Adrenal gland (tissue), 12 donors: Measurements from ENCODE around the gene COL18A1. TPM values are rescaled to one million over a fixed set of nuclear protein-coding genes. Genes with fewer than 3 reads are reported as not detected.
A peak's percentile ranks its signal among the peaks of the same experiment; 100 is the strongest.

Experiments
- DNase-seq, 7 donors: peaks; one replicate each; pipeline ENCODE4 v3.0.0-alpha.2; 2019 to 2020
- H3K27ac ChIP-seq, 5 donors: fragments of 200-600 bp; sonication (generic) in 4 of 5; 1 replicate in 3 of 5; 2 replicates in 2 of 5; pipeline versions ENCODE4 v1.5.1 to v1.8.0; 2016 to 2020; ENCODE audit warnings: mild to moderate bottlenecking in 1 of 5
- H3K27me3 ChIP-seq: fragments of 200-600 bp; 2 replicates; pipeline ENCODE4 v1.8.0; 2021
- H3K36me3 ChIP-seq, 2 donors: fragments of 200-600 bp; replicated peaks in 1 of 2; 1 replicate in 1 of 2; 2 replicates in 1 of 2; pipeline versions ENCODE4 v1.5.1 to v1.8.0; 2018 to 2022
- H3K4me1 ChIP-seq, 2 donors: fragments of 200-600 bp; replicated peaks in 1 of 2; 1 replicate in 1 of 2; 2 replicates in 1 of 2; pipeline versions ENCODE4 v1.5.1 to v1.8.0; 2018 to 2021
- H3K4me3 ChIP-seq, 4 donors: fragments of 200-600 bp; sonication (generic) in 3 of 4; one replicate each; pipeline ENCODE4 v1.5.1; 2016 to 2018
- H3K9me3 ChIP-seq, 3 donors: fragments of 200-600 bp; sonication (generic) in 1 of 3; replicated peaks in 1 of 3; 1 replicate in 2 of 3; 2 replicates in 1 of 3; pipeline versions ENCODE4 v1.5.1 to v1.8.0; 2016 to 2021
- CTCF ChIP-seq, 6 experiments: fragments of 450-650 bp in 4 of 6; fragments of 200-600 bp in 2 of 6; sonication (generic) in 1 of 6; IDR thresholded peaks; 1 replicate in 5 of 6; 2 replicates in 1 of 6; pipeline versions ENCODE4 v1.5.1 to v1.8.0; 2016 to 2021; ENCODE audit warnings: antibody characterized with exemption in 6 of 6, mild to moderate bottlenecking in 2 of 6, moderate library complexity in 1 of 6
- POLR2A ChIP-seq, 2 donors: fragments of 450-650 bp; IDR thresholded peaks; one replicate each; pipeline ENCODE4 v1.6.1; 2017; ENCODE audit warnings: antibody characterized with exemption in 2 of 2, mild to moderate bottlenecking in 2 of 2, moderate library complexity in 1 of 2
- WGBS, 4 donors: extraction: QIAGEN DNeasy Blood & Tissue Kit in 2 of 4; methylation state at CpG; one replicate each; pipeline versions ENCODE4 v1.1.5 to v1.1.7; 2013 to 2017; 5-methylcytosine and 5-hydroxymethylcytosine counted together
- intact Hi-C, 2 donors: fragments of 100-400 bp; cut with DNase I; formaldehyde crosslinking; loops; one replicate each; pipeline versions ENCODE4 v1.14.1 to v1.15.0; 2022 to 2023
- polyA plus RNA-seq, 3 donors: library from polyadenylated mRNA; stranded (reverse); fragments of 200-250 nt in 2 of 3; fragments of 350-450 nt in 1 of 3; fragmentation: Illumina TruSeq in 1 of 3; extraction: RNeasy Lipid Tissue Mini Kit (QIAGEN cat#74804) in 1 of 3; gene quantifications; one replicate each; pipeline ENCODE4 v1.2.3, GENCODE V29; 2013 to 2014
- total RNA-seq, 9 donors: library from RNA; depleted of rRNA in 4 of 9; stranded (reverse); fragments of >200 nt in 4 of 9; fragments of 120-200 nt in 1 of 9; fragmentation: NEBNext Ultra II Directional in 1 of 9; extraction: Animal tissue kit (Norgen Biotek cat#: 25700) in 1 of 9; gene quantifications; one replicate each; pipeline versions ENCODE4 v1.1.0 to v1.2.4, GENCODE V29; 2013 to 2023
- donor health status: healthy with polysubstance abuse.
- donor health status: Bipolar disorder and iron deficiency.
- donor health status: DM: yes; HTN: yes; CAD: no.
- donor health status: DM: no; HTN: no; CAD: no.
- donor health status: DM: no; HTN: no; CAD: no.
- donor health status: DM: yes; HTN: yes; CAD: no.

COL18A1 gene
- total and polyA plus RNA-seq, 12 donors = 10.9 to 244 (median 141) TPM

GRCh38 chr21:45405819-45406762 is 1.1 kb downstream of the COL18A1 start:
- peak in 6 of 7 donors; percentile 47 to 65 (median 58) for DNase-seq
- 9 to 37% (median 19%) methylated on average over 21 to 83 of the region's 83 CpGs for WGBS, 4 donors
- Histone ChIP-seq H3K36me3 (no peaks in the 10 kb centered on the region), H3K27me3 (no peaks in the 10 kb centered on the region), H3K4me3 (peak overlapping the region in 2 of 4 donors; percentile 17 to 91), H3K27ac (peak overlapping the region; percentile 78 to 96 (median 88)), H3K9me3 (no peaks in the 10 kb centered on the region), H3K4me1 (peaks cover 11 to 43% of the 10 kb centered on the region in 2 donors)
- peak in 1 of 2 donors; percentile 51 for TF ChIP-seq POLR2A (IDR thresholded peaks at IDR 0.05)
- TF ChIP-seq CTCF (IDR thresholded peaks at IDR 0.05) = no peak
- intact Hi-C loops = loop anchor here in 1 of 2 donors (10.0 kb wide), 1 partner anchor 111 kb away; no protein-coding TSS in a partner anchor

- TF ChIP-seq POLR2A (IDR thresholded peaks at IDR 0.05) (no peak), CTCF (IDR thresholded peaks at IDR 0.05) (no peak)
- Histone ChIP-seq H3K36me3 (no peaks in the 10 kb centered on the region), H3K4me3 (peak overlapping the region in 1 of 4 donors; percentile 91), H3K4me1 (peaks cover 11 to 43% of the 10 kb centered on the region in 2 donors), H3K27ac (peak overlapping the region in 4 of 5 donors; percentile 85 to 96 (median 92)), H3K9me3 (no peaks in the 10 kb centered on the region), H3K27me3 (no peaks in the 10 kb centered on the region)
- 75 to 88% (median 80%) methylated on average over 13 to 17 of the region's 17 CpGs for WGBS, 4 donors
- DNase-seq = peak in 3 of 7 donors; percentile 29 to 40 (median 30)
- intact Hi-C loops = loop anchor here in 1 of 2 donors (10.0 kb wide), 1 partner anchor 112 kb away; no protein-coding TSS in a partner anchor
These were observed 2.0 kb downstream of the COL18A1 start for GRCh38 chr21:45406801-45407628.

GRCh38 chr21:45407629-45408247 is 2.8 kb downstream of the COL18A1 start:
- H3K27ac ChIP-seq = peak overlapping the region in 2 of 5 donors; percentile 96
- no peaks in the 10 kb centered on the region for H3K27me3 ChIP-seq
- TF ChIP-seq CTCF (IDR thresholded peaks at IDR 0.05) = no peak
- no peak for TF ChIP-seq POLR2A (IDR thresholded peaks at IDR 0.05)
- no peaks in the 10 kb centered on the region for H3K36me3 ChIP-seq
- intact Hi-C loops = loop anchor here in 1 of 2 donors (10.0 kb wide), 1 partner anchor 113 kb away; no protein-coding TSS in a partner anchor
- DNase-seq = peak in 3 of 7 donors; percentile 7 to 19 (median 13)
- H3K4me3 ChIP-seq = no peak overlapping the region
- peaks cover 11 to 46% of the 10 kb centered on the region in 2 donors for H3K4me1 ChIP-seq
- WGBS, 4 donors = 79 to 93% (median 90%) methylated on average over 8 to 10 of the region's 10 CpGs
- H3K9me3 ChIP-seq = no peaks in the 10 kb centered on the region
